DMS79 (cell line): Measurements from ENCODE around the gene TMEM178B.

ENCODE experiments used
- DNase-seq: peaks from one replicate; lab custom pipeline; 2025; lab: John Stamatoyannopoulos, UW

Gene TMEM178B

GRCh38 chr7:141263983-141264382 is 190.1 kb downstream of the TMEM178B start:
- DNase-seq, result no peak

- DNase-seq, result no peak
Observed at GRCh38 chr7:141264511-141264910, 190.6 kb downstream of the TMEM178B start.

GRCh38 chr7:141265668-141266067 is 191.8 kb downstream of the TMEM178B start:
- DNase-seq, result no peak

DNA sequence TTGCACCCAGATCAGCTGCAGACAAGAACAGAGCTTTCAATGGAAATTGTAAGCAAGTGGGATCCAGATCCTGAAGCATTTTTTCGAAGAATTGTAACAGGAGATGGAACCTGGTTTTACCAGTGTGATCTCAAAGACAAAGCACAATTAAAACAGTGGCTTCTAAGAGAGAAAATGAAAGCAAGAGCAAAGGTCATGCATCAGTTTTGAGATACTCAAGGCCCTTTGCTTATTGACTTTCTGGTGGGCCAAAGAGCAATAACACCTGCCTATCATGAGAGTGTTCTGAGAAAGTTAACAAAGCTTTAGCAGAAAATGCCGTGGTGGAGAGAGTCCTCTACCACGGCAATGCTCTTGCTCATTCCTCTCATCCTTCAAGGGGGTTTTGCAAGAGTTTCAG is 194.8 kb downstream of the TMEM178B start:
- peak; percentile 39 for DNase-seq

DNA sequence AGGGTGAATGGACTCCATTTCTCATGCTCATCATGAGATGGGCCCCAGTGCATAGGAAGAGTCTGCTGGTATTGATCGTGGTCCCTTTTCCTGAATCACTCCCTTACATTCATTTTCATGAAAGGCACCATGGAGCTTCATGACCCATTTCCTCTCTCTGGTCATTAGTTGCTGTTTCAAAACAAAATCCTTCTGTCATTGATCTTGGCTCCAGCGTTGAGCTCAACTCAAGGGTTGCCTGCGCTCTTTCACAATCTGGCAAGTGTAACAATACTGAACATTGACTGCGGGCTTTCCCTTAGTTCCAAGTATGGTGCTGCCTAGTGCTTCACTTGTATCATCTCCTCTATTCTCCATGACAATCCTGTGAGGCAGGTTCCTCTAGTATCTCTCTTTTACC is 197.6 kb downstream of the TMEM178B start:
- DNase-seq, result no peak

DNA sequence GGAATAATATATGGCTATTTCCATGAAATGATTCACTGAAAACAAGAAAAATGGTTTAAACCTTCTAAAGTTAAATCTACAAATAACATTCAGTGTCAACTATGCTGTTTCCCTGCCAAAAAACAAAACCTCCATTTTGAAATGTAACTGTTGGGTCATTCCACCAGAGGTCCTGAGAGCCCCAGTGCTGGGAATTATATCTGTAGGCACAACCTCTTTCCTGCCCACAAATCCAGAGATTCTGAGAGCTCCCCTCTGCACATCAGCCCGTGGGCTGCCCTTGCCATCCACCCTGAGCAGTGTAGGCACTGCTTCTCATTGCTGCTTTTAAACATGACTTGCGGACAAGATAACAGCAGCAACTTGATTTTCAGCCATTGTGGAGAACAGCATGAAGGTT is 198.6 kb downstream of the TMEM178B start:
- DNase-seq, result no peak

- no peak for DNase-seq
Observed at GRCh38 chr7:141275350-141275749, 201.5 kb downstream of the TMEM178B start.

GRCh38 chr7:141276031-141276430 is 202.2 kb downstream of the TMEM178B start:
- no peak for DNase-seq

DNA sequence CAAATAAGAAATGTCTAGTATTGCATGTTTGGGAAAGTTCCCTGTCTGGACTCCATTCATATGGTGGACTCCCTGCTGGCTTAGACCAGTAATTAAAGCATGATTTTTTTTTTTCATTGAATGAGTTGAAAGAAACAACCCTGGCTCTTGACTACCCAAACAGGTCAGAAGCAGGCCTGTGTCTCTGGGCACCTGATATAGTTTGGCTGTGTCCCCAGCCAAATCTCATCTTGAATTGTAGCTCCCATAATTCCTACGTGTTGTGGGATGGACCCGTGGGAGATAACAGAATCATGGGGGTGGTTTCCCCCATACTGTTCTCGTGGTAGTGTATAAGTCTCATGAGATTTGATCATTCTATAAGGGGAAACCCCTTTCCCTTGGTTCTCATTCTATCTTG is 206.2 kb downstream of the TMEM178B start:
- no peak for DNase-seq

DNA sequence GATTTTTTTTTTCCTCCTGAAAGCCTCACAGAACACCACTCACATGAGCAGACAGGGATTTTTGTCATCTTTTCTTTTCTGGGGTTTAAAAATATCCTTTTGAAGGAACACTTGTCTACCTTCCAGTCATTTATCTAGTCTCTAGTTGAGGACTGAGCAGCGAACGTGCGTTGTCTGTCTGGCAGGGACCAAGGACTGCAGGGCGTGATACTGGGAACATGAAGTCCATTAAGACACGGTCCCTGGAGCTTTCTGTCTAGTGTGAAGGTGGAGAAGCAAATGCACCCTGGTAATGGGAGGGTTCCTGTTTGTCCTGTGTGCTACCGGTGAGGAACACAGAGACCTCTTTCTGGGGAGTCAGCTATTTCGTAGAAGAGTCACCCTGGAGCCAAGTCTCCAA is 207.4 kb downstream of the TMEM178B start:
- DNase-seq, result no peak

GRCh38 chr7:141286522-141286921 is 212.7 kb downstream of the TMEM178B start:
- DNase-seq, result no peak

DNA sequence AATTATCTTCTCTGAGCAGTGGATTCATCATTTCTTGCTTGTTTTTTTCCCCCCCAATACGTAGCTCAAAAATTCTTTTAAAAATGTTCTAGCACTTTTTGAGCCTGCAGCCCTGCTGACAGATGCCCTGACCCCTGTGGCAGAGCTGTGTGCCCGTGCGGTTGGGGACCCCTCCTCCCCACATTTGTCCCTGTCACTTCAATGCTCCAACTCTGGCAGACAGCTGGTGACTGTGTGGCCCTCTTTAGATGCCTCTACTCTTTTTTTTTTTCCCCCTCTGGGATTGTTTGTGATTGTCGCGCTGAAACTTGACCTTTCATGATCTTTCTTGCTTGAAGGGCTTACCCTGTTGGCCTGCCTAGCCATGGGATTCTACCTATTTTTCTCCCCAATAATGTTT is 214.1 kb downstream of the TMEM178B start:
- DNase-seq, result peak; percentile 22

DNA sequence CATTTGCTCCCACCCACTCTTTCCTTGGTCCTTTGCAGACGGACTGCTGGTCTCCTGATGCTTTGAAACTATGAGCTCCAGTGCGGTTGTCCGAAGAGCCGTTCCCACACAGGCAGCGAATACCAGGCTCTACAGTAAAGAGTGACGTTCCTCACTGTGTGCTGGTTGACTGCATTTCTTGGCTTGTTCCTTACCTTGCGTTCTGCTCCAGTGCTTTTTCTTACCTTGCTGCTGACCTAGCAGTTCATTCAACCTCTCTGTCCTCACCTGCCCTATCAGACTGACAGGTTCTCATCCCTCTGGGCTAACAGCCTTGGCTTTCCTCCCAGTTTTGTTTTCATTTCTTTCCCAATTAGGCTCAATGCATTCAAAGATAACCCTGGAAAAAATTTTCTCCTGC is 214.8 kb downstream of the TMEM178B start:
- DNase-seq, result peak; percentile 96

DNA sequence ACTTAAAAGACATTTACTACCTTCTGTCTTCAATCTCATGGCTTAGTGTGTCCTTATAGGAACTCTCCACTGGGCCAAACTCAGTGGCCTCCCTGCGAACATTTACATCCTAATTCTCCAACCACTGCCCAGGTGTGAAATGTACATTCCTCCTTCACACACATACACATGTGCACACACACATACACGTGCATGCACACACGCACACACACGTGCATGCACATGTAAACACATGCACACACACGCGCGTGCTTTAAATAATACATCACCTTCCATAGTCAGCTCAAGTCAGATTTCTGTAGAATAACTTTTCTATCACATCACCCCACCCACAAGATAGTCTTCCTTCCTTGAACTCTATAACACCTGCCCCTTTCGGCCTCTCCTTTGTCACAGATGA is 216.5 kb downstream of the TMEM178B start:
- DNase-seq, result no peak

DNA sequence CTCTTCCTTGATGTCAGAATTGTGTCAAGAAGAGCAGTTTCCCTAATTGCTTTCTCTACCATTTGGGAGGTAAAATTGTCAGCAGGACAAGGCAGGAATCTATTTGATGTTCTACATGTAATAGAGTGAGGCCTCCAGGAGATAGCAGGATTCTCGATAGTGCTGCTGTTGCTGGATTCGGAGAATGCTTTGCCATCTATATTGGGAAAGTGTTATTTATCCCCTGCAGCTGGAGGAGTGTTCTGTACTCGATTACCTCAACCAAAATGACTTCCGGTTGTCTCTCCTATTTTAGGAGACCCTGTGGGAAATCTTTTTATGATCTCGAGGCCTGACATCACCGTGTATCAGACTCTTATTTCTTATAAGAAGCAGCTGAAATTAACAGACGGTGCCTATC is 217.1 kb downstream of the TMEM178B start:
- DNase-seq, result no peak

DNA sequence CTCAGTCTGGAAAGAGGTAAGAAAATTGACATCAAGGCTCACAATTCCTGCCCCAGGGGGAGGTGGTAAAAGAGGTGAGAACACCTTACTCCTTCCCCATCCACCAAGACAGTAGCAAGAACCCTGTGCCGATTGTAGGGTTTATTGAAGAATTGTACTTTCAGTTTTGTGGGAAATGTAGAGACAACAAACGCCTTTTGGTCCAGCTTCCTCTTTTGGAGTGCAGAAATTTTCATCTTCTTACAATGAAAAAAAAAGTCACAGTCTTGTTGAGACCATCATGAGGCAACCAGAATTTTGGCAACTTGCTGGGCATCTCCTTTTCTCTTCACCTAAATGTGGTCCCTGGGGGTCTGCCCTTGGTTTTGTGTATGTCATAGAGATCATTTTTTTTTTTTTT is 217.7 kb downstream of the TMEM178B start:
- DNase-seq, result no peak

- DNase-seq, result no peak
Observed at GRCh38 chr7:141294143-141294829, 220.4 kb downstream of the TMEM178B start.

DNA sequence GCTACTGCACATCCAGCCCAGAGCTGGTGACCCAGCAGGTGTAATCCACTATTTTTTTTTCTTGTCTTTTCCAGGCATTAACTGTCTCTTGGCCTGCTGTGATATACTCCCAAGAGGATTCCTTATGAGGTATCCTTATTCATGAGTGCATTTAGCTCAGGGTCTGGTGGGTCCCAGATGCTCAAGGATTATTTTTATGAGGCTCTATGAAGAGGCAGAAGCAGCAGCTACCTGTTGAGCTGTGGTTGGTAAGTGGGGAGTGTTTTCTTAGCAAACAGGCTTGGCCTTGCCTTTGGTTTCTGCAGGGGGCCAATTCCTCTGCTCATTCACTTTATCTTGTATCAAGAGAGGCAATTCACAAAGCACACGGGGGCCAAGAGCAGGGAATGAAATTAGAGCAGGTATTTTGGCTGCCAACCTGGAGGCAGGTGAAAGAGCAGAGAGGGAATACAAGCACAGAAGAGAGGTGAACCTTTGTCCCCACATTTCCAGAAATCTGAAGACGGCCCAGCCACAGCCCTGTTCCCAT is 221.6 kb downstream of the TMEM178B start:
- peak; percentile 97 for DNase-seq

GRCh38 chr7:141300816-141301215 is 227.0 kb downstream of the TMEM178B start:
- no peak for DNase-seq

- DNase-seq, result no peak
Observed at GRCh38 chr7:141301544-141301943, 227.7 kb downstream of the TMEM178B start.

GRCh38 chr7:141302617-141303016 is 228.8 kb downstream of the TMEM178B start:
- DNase-seq, result no peak

DNA sequence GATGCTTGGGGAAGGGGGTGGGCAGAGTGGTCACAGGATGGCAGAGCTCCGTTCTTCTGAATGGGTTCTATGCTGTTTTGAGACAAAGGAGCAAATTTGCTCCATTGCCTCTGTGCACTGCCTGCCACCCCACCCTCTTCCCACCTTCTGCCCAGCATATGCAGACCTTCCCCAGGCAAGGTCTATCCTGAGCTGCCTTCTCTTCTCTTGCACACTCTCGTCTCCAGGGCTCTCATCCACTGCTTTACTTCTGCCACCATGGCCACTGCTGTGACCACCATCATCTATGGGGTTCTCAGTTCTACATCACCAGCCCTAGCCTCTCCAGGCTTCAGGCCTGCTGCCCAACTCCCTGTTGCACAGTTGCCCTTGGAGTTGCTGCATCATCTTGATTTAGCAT is 230.4 kb downstream of the TMEM178B start:
- no peak for DNase-seq

GRCh38 chr7:141306081-141306480 is 232.2 kb downstream of the TMEM178B start:
- DNase-seq, result no peak

DNA sequence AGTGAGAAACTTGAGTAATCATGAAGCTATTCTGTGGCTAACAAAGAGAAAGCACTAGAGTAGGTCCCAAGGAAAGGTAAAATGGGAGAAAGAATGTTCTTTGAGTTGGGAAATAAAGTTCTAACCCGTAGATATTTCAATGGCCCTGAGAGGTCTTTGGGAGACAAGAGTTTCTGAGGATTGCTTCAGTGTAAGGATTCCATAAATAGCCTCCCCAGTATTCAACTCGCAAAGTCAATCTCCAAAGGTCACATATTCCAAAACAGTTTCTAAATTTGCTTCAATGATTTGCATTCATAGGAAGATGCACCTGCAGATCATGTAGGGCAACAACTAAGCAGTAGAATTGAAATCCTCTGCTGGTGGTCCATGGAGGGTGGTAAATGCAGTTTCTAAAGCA is 238.5 kb downstream of the TMEM178B start:
- no peak for DNase-seq
